ENCODE results near the gene RASSF8. TPM values are rescaled to one million over a fixed set of nuclear protein-coding genes. Genes with fewer than 3 reads are reported as not detected.

The RASSF8 gene
- polyA plus RNA-seq, 1 donor (not counting 4 experiments of a cell fraction or from before 2014, with no cell fraction given), result 10.5 TPM

GRCh38 chr12:26007566-26007965 is 49.1 kb downstream of the RASSF8 start:
- DNase-seq (ENCODE audit: low read depth, low spot score), result no peak
- Histone ChIP-seq H3K9me1 (ENCODE audit: control insufficient read depth, extremely low read depth, insufficient read depth, low read length) (no peaks in the 10 kb centered on the region), H3K27ac (ENCODE audit: control insufficient read depth, insufficient read depth, low read length) (no peak overlapping the region), H3K9me3 (ENCODE audit: control insufficient read depth, low read depth, low read length) (peaks cover 2% of the 10 kb centered on the region), H3K9ac (ENCODE audit: control insufficient read depth, extremely low read depth, insufficient read depth, low read length) (no peak overlapping the region), H4K20me1 (ENCODE audit: control insufficient read depth, extremely low read depth, insufficient read depth, low read length) (no peaks in the 10 kb centered on the region), H3K4me3 (ENCODE audit: control insufficient read depth in 2 of 3, extremely low read depth in 1 of 3, insufficient read depth in 2 of 3, low read depth in 1 of 3, low read length in 3 of 3) (no peak overlapping the region), H3K36me3 (ENCODE audit: control insufficient read depth in 2 of 2, extremely low read depth in 1 of 2, insufficient read depth in 2 of 2, low read length in 2 of 2) (no peaks in the 10 kb centered on the region), H3K4me2 (ENCODE audit: control insufficient read depth, extremely low read depth, insufficient read depth, low read depth, low read length) (no peak overlapping the region), H3K27me3 (ENCODE audit: control insufficient read depth, extremely low read depth, insufficient read depth, low read length) (no peaks in the 10 kb centered on the region), H2AFZ (ENCODE audit: control insufficient read depth, low read length) (no peak overlapping the region), H3K4me1 (ENCODE audit: control insufficient read depth, extremely low read depth, insufficient read depth, low read length) (peaks cover 21% of the 10 kb centered on the region), H3K79me2 (ENCODE audit: control insufficient read depth, insufficient read depth, low read length) (peaks cover 3% of the 10 kb centered on the region)
- TF ChIP-seq CTCF (optimal IDR thresholded peaks at IDR 0.05 in 1 of 3, IDR thresholded peaks at IDR 0.05 in 1 of 3, conservative IDR thresholded peaks at IDR 0.05 in 1 of 3; ENCODE audit: extremely low read depth in 1 of 3, insufficient read depth in 2 of 3, low read length in 3 of 3) (no peak), EZH2 (IDR thresholded peaks at IDR 0.05; ENCODE audit: low read length) (no peak)
- dilution Hi-C loops (cut with MboI; ENCODE audit: extremely low pct_ligation_motif_present, low sequenced_read_pairs), result no loop called here
- no peak for FAIRE-seq

- no peak overlapping the region for H3K4me2 ChIP-seq (ENCODE audit: control insufficient read depth, extremely low read depth, insufficient read depth, low read depth, low read length)
- H3K27me3 ChIP-seq (ENCODE audit: control insufficient read depth, extremely low read depth, insufficient read depth, low read length), result no peaks in the 10 kb centered on the region
- FAIRE-seq (no peak), DNase-seq (ENCODE audit: low read depth, low spot score) (no peak)
- H3K9me3 ChIP-seq (ENCODE audit: control insufficient read depth, low read depth, low read length), result no peaks in the 10 kb centered on the region
- TF ChIP-seq CTCF (optimal IDR thresholded peaks at IDR 0.05 in 1 of 3, IDR thresholded peaks at IDR 0.05 in 1 of 3, conservative IDR thresholded peaks at IDR 0.05 in 1 of 3; ENCODE audit: extremely low read depth in 1 of 3, insufficient read depth in 2 of 3, low read length in 3 of 3) (no peak), EZH2 (IDR thresholded peaks at IDR 0.05; ENCODE audit: low read length) (no peak)
- H2AFZ ChIP-seq (ENCODE audit: control insufficient read depth, low read length), result no peak overlapping the region
- H3K4me3 ChIP-seq (ENCODE audit: control insufficient read depth in 2 of 3, extremely low read depth in 1 of 3, insufficient read depth in 2 of 3, low read depth in 1 of 3, low read length in 3 of 3), result no peak overlapping the region
- H3K79me2 ChIP-seq (ENCODE audit: control insufficient read depth, insufficient read depth, low read length), result peaks cover 6% of the 10 kb centered on the region
- H4K20me1 ChIP-seq (ENCODE audit: control insufficient read depth, extremely low read depth, insufficient read depth, low read length), result no peaks in the 10 kb centered on the region
- no peaks in the 10 kb centered on the region for H3K9me1 ChIP-seq (ENCODE audit: control insufficient read depth, extremely low read depth, insufficient read depth, low read length)
- dilution Hi-C loops (cut with MboI; ENCODE audit: extremely low pct_ligation_motif_present, low sequenced_read_pairs), result no loop called here
- no peak overlapping the region for H3K9ac ChIP-seq (ENCODE audit: control insufficient read depth, extremely low read depth, insufficient read depth, low read length)
- H3K36me3 ChIP-seq (ENCODE audit: control insufficient read depth in 2 of 2, extremely low read depth in 1 of 2, insufficient read depth in 2 of 2, low read length in 2 of 2), result no peaks in the 10 kb centered on the region
- H3K4me1 ChIP-seq (ENCODE audit: control insufficient read depth, extremely low read depth, insufficient read depth, low read length), result peaks cover 21% of the 10 kb centered on the region
- H3K27ac ChIP-seq (ENCODE audit: control insufficient read depth, insufficient read depth, low read length), result no peak overlapping the region
Measured at GRCh38 chr12:26009593-26009992, 51.1 kb downstream of the RASSF8 start.

All from keratinocyte (primary cell).